ENCODE results near the gene KRTAP10-7. TPM values are rescaled to one million over a fixed set of nuclear protein-coding genes. Genes with fewer than 3 reads are reported as not detected.

KRTAP10-7 gene
- total and polyA plus RNA-seq, 2 of the 13 experiments (the other 11 are each of a cell fraction or from before 2014, with no cell fraction given), result not detected

- in situ Hi-C loops (cut with HindIII; ENCODE audit: extremely low pct_ligation_motif_present, low pct_unique_long_range_greater_than_20kb), result no loop called here
- Histone ChIP-seq H3K4me2 (ENCODE audit: low read depth, low read length) (no peak overlapping the region), H3K27ac (ENCODE audit: extremely low read length, insufficient read depth, low read length) (no peak overlapping the region), H4K20me1 (ENCODE audit: insufficient read depth, low read length) (no peaks in the 10 kb centered on the region), H3K9ac (ENCODE audit: insufficient read depth, low read depth, low read length) (no peak overlapping the region), H3K4me3 (replicated peaks in 1 of 3; ENCODE audit: insufficient read depth in 1 of 3, low read depth in 2 of 3, low read length in 3 of 3) (no peak overlapping the region), H3K9me3 (ENCODE audit: low read length) (peaks cover 16% of the 10 kb centered on the region; the same call in 1 of the 2 replicates), H2AFZ (ENCODE audit: low read length) (no peak overlapping the region), H3K36me3 (replicated peaks in 1 of 2; ENCODE audit: control insufficient read depth in 1 of 2, insufficient read depth in 2 of 2, low read length in 2 of 2) (no peaks in the 10 kb centered on the region), H3K79me2 (ENCODE audit: insufficient read depth, low read length) (no peaks in the 10 kb centered on the region), H3K4me1 (ENCODE audit: insufficient read depth, low read length) (no peaks in the 10 kb centered on the region), H3K27me3 (ENCODE audit: control insufficient read depth in 1 of 2, insufficient read depth in 2 of 2, low read length in 2 of 2) (0 out of 5 replicates have a peak, but pooled peaks cover 0 to 6% of the 10 kb centered on the region in 2 experiments)
- CTCF ChIA-PET (ENCODE audit: low intra/inter-chr PET ratio, low total read pairs), result no interaction called here
- DNase-seq (ENCODE audit: low spot score), result no peak
- ATAC-seq, result no peak
- no TSS peak for BruUV-seq (replicated peaks)
- intact Hi-C loops (cut with micrococcal nuclease; ENCODE audit: unreplicated experiment), result loop anchor here (10.0 kb wide), 1 partner anchor 64 kb away; the partner anchor contains the start of gene KRTAP10-12
- no peak for TF ChIP-seq ZNF350 (CRISPR knock-in tag; IDR thresholded peaks at IDR 0.05; ENCODE audit: borderline replicate concordance, low read depth)
- TF ChIP-seq ZNF274 (CRISPR knock-in tag; IDR thresholded peaks at IDR 0.05), result no peak
- TF ChIP-seq CREBL2 (CRISPR knock-in tag; IDR thresholded peaks at IDR 0.05; ENCODE audit: borderline replicate concordance), result no peak
- TF ChIP-seq KDM3A (CRISPR knock-in tag; IDR thresholded peaks at IDR 0.05; ENCODE audit: low read depth), result no peak
- TF ChIP-seq, protein P1, sequence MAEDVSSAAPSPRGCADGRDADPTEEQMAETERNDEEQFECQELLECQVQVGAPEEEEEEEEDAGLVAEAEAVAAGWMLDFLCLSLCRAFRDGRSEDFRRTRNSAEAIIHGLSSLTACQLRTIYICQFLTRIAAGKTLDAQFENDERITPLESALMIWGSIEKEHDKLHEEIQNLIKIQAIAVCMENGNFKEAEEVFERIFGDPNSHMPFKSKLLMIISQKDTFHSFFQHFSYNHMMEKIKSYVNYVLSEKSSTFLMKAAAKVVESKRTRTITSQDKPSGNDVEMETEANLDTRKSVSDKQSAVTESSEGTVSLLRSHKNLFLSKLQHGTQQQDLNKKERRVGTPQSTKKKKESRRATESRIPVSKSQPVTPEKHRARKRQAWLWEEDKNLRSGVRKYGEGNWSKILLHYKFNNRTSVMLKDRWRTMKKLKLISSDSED (CRISPR knock-in tag; IDR thresholded peaks at IDR 0.05), result no peak
- TF ChIP-seq KIAA2018 (CRISPR knock-in tag; IDR thresholded peaks at IDR 0.05; ENCODE audit: borderline replicate concordance), result no peak
- WGBS (ENCODE audit: low lambda C conversion rate), result 81% methylated on average over 2 of the region's 2 CpGs
- POLR2A ChIA-PET, result no interaction called here
- no peak for FAIRE-seq
These were observed 30.0 kb downstream of the KRTAP10-7 start for GRCh38 chr21:44630440-44630839.

Data from HepG2 (cell line).